GM12878 (cell line): ENCODE data around the gene STARD13. TPM values are rescaled to one million over a fixed set of nuclear protein-coding genes. Genes with fewer than 3 reads are reported as not detected.

ENCODE experiments used
- BRCA1 ChIP-seq: IDR thresholded peaks from 2 replicates; pipeline ENCODE4 v1.6.1; 2011; ENCODE audit warnings: low read depth, low read length, improper control_type of control experiment
- SUPT20H ChIP-seq: IDR thresholded peaks from 2 replicates; pipeline ENCODE4 v1.6.1; 2011; ENCODE audit warnings: low read depth, mild to moderate bottlenecking, low read length, moderate library complexity, borderline replicate concordance; ENCODE audit not compliant: control insufficient read depth
- TARDBP ChIP-seq: IDR thresholded peaks from 2 replicates; pipeline ENCODE4 v1.6.1; 2016; ENCODE audit warnings: borderline replicate concordance
- polyA plus RNA-seq, 11 experiments: library from polyadenylated mRNA; depleted of rRNA in 4 of 11; unstranded in 6 of 11; stranded (reverse) in 5 of 11; fragments of >200 nt; fragmentation: Nextera tagmentation in 4 of 11; fragmentation: Illumina TruSeq in 1 of 11; extraction: Ambion mirVana in 4 of 11; extraction: Trizol in 1 of 11; gene quantifications; 1 replicate in 1 of 11; 2 replicates in 10 of 11; pipeline versions ENCODE4 v1.2.1 to v1.2.3, GENCODE V29; 2011 to 2016; ENCODE audit warnings: inconsistent platforms in 2 of 11, missing spikeins in 2 of 11, low read depth in 1 of 11
- total RNA-seq, 4 experiments: library from RNA; depleted of rRNA in 3 of 4; stranded (reverse); fragments of >200 nt in 3 of 4; fragmentation: Illumina TruSeq in 1 of 4; extraction: Trizol in 1 of 4; gene quantifications; 2 replicates each; pipeline versions ENCODE4 v1.2.1 to v1.2.3, GENCODE V29; 2013 to 2021
- TF ChIP-seq, protein P1 (sequence below): fragments of 450-650 bp; formaldehyde crosslinking; IDR thresholded peaks from 2 replicates; pipeline ENCODE4 v1.4.0; 2020; ENCODE audit warnings: mild to moderate bottlenecking, moderate library complexity
- TF ChIP-seq, protein P2 (sequence below): fragments of 150-350 bp; IDR thresholded peaks from 2 replicates; pipeline ENCODE4 v1.6.1; 2016; ENCODE audit warnings: low read depth, low read length
- TF ChIP-seq, protein P3 (sequence below): fragments of 450-650 bp; IDR thresholded peaks from 2 replicates; pipeline ENCODE4 v1.6.1; 2017; ENCODE audit warnings: mild to moderate bottlenecking, moderate library complexity
- TF ChIP-seq, protein P4 (sequence below): fragments of 450-650 bp; conservative IDR thresholded peaks from 2 replicates; pipeline ENCODE4 v1.6.1; 2017; ENCODE audit warnings: mild to moderate bottlenecking, moderate library complexity

Gene STARD13
- total and polyA plus RNA-seq, 10 of the 15 experiments (the other 5 are each of a cell fraction or from before 2014, with no cell fraction given), result 4.0 to 41.6 (median 10.1) TPM

DNA sequence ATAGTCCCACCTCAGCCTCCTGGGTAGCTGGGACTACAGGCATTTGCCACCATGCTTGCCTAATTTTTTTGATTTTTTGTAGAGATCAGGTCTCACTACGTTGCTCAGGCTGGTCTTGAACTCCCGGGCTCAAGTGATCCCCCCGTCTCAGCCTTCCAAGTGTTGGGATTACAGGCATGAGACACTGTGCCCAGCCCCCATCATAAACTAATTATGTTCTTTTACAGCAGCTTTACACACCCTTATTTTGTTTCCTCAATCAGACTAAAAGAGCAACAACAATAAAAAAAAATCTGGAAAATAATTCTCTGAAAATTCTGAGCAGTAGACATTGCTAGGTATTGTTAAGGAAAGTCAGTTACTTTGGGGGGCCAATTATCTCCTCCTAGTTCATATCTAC lies 35.7 kb downstream of the STARD13 start (continued):
- TF ChIP-seq, protein P1, sequence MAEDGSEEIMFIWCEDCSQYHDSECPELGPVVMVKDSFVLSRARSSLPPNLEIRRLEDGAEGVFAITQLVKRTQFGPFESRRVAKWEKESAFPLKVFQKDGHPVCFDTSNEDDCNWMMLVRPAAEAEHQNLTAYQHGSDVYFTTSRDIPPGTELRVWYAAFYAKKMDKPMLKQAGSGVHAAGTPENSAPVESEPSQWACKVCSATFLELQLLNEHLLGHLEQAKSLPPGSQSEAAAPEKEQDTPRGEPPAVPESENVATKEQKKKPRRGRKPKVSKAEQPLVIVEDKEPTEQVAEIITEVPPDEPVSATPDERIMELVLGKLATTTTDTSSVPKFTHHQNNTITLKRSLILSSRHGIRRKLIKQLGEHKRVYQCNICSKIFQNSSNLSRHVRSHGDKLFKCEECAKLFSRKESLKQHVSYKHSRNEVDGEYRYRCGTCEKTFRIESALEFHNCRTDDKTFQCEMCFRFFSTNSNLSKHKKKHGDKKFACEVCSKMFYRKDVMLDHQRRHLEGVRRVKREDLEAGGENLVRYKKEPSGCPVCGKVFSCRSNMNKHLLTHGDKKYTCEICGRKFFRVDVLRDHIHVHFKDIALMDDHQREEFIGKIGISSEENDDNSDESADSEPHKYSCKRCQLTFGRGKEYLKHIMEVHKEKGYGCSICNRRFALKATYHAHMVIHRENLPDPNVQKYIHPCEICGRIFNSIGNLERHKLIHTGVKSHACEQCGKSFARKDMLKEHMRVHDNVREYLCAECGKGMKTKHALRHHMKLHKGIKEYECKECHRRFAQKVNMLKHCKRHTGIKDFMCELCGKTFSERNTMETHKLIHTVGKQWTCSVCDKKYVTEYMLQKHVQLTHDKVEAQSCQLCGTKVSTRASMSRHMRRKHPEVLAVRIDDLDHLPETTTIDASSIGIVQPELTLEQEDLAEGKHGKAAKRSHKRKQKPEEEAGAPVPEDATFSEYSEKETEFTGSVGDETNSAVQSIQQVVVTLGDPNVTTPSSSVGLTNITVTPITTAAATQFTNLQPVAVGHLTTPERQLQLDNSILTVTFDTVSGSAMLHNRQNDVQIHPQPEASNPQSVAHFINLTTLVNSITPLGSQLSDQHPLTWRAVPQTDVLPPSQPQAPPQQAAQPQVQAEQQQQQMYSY (CRISPR knock-in tag), result no peak
- TF ChIP-seq TARDBP (no peak), BRCA1 (no peak), SUPT20H (no peak)
- TF ChIP-seq, protein P2, sequence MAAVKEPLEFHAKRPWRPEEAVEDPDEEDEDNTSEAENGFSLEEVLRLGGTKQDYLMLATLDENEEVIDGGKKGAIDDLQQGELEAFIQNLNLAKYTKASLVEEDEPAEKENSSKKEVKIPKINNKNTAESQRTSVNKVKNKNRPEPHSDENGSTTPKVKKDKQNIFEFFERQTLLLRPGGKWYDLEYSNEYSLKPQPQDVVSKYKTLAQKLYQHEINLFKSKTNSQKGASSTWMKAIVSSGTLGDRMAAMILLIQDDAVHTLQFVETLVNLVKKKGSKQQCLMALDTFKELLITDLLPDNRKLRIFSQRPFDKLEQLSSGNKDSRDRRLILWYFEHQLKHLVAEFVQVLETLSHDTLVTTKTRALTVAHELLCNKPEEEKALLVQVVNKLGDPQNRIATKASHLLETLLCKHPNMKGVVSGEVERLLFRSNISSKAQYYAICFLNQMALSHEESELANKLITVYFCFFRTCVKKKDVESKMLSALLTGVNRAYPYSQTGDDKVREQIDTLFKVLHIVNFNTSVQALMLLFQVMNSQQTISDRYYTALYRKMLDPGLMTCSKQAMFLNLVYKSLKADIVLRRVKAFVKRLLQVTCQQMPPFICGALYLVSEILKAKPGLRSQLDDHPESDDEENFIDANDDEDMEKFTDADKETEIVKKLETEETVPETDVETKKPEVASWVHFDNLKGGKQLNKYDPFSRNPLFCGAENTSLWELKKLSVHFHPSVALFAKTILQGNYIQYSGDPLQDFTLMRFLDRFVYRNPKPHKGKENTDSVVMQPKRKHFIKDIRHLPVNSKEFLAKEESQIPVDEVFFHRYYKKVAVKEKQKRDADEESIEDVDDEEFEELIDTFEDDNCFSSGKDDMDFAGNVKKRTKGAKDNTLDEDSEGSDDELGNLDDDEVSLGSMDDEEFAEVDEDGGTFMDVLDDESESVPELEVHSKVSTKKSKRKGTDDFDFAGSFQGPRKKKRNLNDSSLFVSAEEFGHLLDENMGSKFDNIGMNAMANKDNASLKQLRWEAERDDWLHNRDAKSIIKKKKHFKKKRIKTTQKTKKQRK, result no peak
- TF ChIP-seq, protein P3, sequence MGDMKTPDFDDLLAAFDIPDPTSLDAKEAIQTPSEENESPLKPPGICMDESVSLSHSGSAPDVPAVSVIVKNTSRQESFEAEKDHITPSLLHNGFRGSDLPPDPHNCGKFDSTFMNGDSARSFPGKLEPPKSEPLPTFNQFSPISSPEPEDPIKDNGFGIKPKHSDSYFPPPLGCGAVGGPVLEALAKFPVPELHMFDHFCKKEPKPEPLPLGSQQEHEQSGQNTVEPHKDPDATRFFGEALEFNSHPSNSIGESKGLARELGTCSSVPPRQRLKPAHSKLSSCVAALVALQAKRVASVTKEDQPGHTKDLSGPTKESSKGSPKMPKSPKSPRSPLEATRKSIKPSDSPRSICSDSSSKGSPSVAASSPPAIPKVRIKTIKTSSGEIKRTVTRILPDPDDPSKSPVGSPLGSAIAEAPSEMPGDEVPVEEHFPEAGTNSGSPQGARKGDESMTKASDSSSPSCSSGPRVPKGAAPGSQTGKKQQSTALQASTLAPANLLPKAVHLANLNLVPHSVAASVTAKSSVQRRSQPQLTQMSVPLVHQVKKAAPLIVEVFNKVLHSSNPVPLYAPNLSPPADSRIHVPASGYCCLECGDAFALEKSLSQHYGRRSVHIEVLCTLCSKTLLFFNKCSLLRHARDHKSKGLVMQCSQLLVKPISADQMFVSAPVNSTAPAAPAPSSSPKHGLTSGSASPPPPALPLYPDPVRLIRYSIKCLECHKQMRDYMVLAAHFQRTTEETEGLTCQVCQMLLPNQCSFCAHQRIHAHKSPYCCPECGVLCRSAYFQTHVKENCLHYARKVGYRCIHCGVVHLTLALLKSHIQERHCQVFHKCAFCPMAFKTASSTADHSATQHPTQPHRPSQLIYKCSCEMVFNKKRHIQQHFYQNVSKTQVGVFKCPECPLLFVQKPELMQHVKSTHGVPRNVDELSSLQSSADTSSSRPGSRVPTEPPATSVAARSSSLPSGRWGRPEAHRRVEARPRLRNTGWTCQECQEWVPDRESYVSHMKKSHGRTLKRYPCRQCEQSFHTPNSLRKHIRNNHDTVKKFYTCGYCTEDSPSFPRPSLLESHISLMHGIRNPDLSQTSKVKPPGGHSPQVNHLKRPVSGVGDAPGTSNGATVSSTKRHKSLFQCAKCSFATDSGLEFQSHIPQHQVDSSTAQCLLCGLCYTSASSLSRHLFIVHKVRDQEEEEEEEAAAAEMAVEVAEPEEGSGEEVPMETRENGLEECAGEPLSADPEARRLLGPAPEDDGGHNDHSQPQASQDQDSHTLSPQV, result no peak
- TF ChIP-seq, protein P4, sequence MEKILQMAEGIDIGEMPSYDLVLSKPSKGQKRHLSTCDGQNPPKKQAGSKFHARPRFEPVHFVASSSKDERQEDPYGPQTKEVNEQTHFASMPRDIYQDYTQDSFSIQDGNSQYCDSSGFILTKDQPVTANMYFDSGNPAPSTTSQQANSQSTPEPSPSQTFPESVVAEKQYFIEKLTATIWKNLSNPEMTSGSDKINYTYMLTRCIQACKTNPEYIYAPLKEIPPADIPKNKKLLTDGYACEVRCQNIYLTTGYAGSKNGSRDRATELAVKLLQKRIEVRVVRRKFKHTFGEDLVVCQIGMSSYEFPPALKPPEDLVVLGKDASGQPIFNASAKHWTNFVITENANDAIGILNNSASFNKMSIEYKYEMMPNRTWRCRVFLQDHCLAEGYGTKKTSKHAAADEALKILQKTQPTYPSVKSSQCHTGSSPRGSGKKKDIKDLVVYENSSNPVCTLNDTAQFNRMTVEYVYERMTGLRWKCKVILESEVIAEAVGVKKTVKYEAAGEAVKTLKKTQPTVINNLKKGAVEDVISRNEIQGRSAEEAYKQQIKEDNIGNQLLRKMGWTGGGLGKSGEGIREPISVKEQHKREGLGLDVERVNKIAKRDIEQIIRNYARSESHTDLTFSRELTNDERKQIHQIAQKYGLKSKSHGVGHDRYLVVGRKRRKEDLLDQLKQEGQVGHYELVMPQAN, result no peak
